K562 (cell line): Measurements from ENCODE around the gene PPP1R3C. TPM values are rescaled to one million over a fixed set of nuclear protein-coding genes. Genes with fewer than 3 reads are reported as not detected.

Experiments
- ATAC-seq: fragments of 200-7000 bp; cut with Tn5 transposase; 3 replicates; pipeline ENCODE4 v1.9.1; 2020; ENCODE audit warnings: moderate library complexity
- BruUV-seq: library from RNA; stranded (reverse); fragments of 400-500 nt; replicated peaks from 2 replicates; lab custom pipeline; 2021; lab: Mats Ljungman, UMichigan
- CTCF ChIA-PET: fragments of 300-600 bp; formaldehyde crosslinking; extraction: SDS; loops from one replicate; lab custom pipeline; 2021; ENCODE audit warnings: low intra/inter-chr PET ratio; lab: Yijun Ruan, JAX
- POLR2A ChIA-PET: fragments of 300-600, 350-650 bp; sonication (Branson Sonifier 250); formaldehyde crosslinking; extraction: SDS; loops from one replicate; lab custom pipeline; 2021; ENCODE audit warnings: antibody characterized with exemption, inconsistent platforms; lab: Yijun Ruan, JAX
- DNase-seq, 4 experiments: peaks; one replicate each; pipeline versions ENCODE4 v3.0.0 to v3.0.0-alpha.2; 2011 to 2018; ENCODE audit warnings: low spot score in 3 of 4, mixed read lengths in 3 of 4; ENCODE audit errors: extremely low read depth in 1 of 4
- FAIRE-seq: peaks from 2 replicates; lab custom pipeline; 2011; peaks lifted over from hg19 to GRCh38; lab: Jason Lieb, UNC
- H2AFZ ChIP-seq: 2 replicates; pipeline ENCODE4 v1.6.0; 2011; ENCODE audit warnings: low read depth, low read length, control low read depth, inconsistent platforms
- H3K27ac ChIP-seq: fragments of 200-600 bp; 3 replicates; pipeline ENCODE4 v1.8.0; 2011; ENCODE audit warnings: low read depth, mild to moderate bottlenecking, control low read depth, inconsistent platforms, low read length, moderate library complexity, mixed read lengths; ENCODE audit errors: extremely low read depth
- H3K27me3 ChIP-seq, 2 experiments: fragments of 300-600 bp in 1 of 2; 2 replicates in 1 of 2; 3 replicates in 1 of 2; pipeline versions ENCODE4 v1.6.0 to v1.8.0; 2011; ENCODE audit warnings: inconsistent platforms in 2 of 2, low read length in 2 of 2, mild to moderate bottlenecking in 1 of 2, mixed read lengths in 1 of 2, moderate library complexity in 1 of 2; ENCODE audit not compliant: control insufficient read depth in 2 of 2, insufficient read depth in 2 of 2
- H3K36me3 ChIP-seq: fragments of 300-600 bp; 3 replicates; pipeline ENCODE4 v1.8.0; 2011; ENCODE audit warnings: mild to moderate bottlenecking, low read length, inconsistent platforms; ENCODE audit not compliant: control insufficient read depth, insufficient read depth
- H3K4me1 ChIP-seq, 2 experiments: fragments of 200-600 bp in 1 of 2; replicated peaks in 1 of 2; 2 replicates in 1 of 2; 3 replicates in 1 of 2; pipeline versions ENCODE4 v1.5.1 to v1.8.0; 2011; ENCODE audit warnings: inconsistent platforms in 2 of 2, low read length in 2 of 2, mild to moderate bottlenecking in 1 of 2, mixed read lengths in 1 of 2, moderate library complexity in 1 of 2; ENCODE audit not compliant: control insufficient read depth in 2 of 2, insufficient read depth in 2 of 2
- H3K4me2 ChIP-seq: 2 replicates; pipeline ENCODE4 v1.6.1; 2011; ENCODE audit warnings: low read length, control low read depth, inconsistent platforms, mixed read lengths; ENCODE audit not compliant: insufficient read depth
- H3K4me3 ChIP-seq: fragments of 200-600 bp; sonication (generic), shearing (Covaris generic); 2 replicates; pipeline ENCODE4 v1.5.1; 2016; ENCODE audit warnings: control low read depth, inconsistent platforms
- H3K79me2 ChIP-seq: fragments of 200-600 bp; 3 replicates; pipeline ENCODE4 v1.8.0; 2011; ENCODE audit warnings: low read length, inconsistent platforms; ENCODE audit not compliant: control insufficient read depth, insufficient read depth
- H3K9ac ChIP-seq, 2 experiments: 2 replicates each; pipeline versions ENCODE4 v1.6.0 to v1.6.1; 2011; ENCODE audit warnings: low read depth in 2 of 2, low read length in 2 of 2, control low read depth in 1 of 2, inconsistent platforms in 1 of 2, mild to moderate bottlenecking in 1 of 2, mixed read lengths in 1 of 2; ENCODE audit not compliant: insufficient read depth in 1 of 2
- H3K9me1 ChIP-seq: one replicate; pipeline ENCODE4 v1.6.0; 2011; ENCODE audit warnings: inconsistent platforms, mild to moderate bottlenecking, low read length, moderate library complexity; ENCODE audit not compliant: control insufficient read depth, insufficient read depth
- H3K9me3 ChIP-seq: replicated peaks from 2 replicates; pipeline ENCODE4 v1.5.1; 2011; ENCODE audit warnings: low read depth, low read length, inconsistent platforms; ENCODE audit not compliant: control insufficient read depth, insufficient read depth
- H4K20me1 ChIP-seq: replicated peaks from 2 replicates; pipeline ENCODE4 v1.6.1; 2011; ENCODE audit warnings: low read length, inconsistent platforms, mixed read lengths; ENCODE audit not compliant: control insufficient read depth, insufficient read depth
- DNMT1 ChIP-seq: fragments of 450-650 bp; IDR thresholded peaks from 2 replicates; pipeline ENCODE4 v1.6.1; 2016; ENCODE audit warnings: antibody characterized with exemption, mild to moderate bottlenecking
- FOXA3 ChIP-seq, 2 experiments: fragments of 450-650 bp in 1 of 2; sonication (generic) in 1 of 2; formaldehyde crosslinking; IDR thresholded peaks in 1 of 2; conservative IDR thresholded peaks in 1 of 2; 2 replicates each; pipeline versions ENCODE4 v1.4.0 to v1.8.0; 2020 to 2022; ENCODE audit warnings: mild to moderate bottlenecking in 2 of 2, missing genetic modification reagents in 1 of 2
- L3MBTL2 ChIP-seq: fragments of 450-650 bp; IDR thresholded peaks from 2 replicates; pipeline ENCODE4 v1.6.1; 2016; ENCODE audit warnings: mild to moderate bottlenecking, moderate library complexity
- PHB ChIP-seq: fragments of 250-450 bp; sonication (Bioruptor Pico); IDR thresholded peaks from 2 replicates; pipeline ENCODE4 v1.5.0; 2021
- WGBS: fragments of 100-300 bp; shearing (Covaris generic); methylation state at CpG from one replicate; pipeline ENCODE4 v1.1.6; 2016; ENCODE audit warnings: low coverage, mixed read lengths; ENCODE audit not compliant: insufficient coverage; ENCODE audit errors: missing lambda C conversion rate; 5-methylcytosine and 5-hydroxymethylcytosine counted together
- in situ Hi-C: fragments of 300-500 bp; cut with MboI; formaldehyde crosslinking; loops from 4 replicates; pipeline ENCODE4 v1.15.0; 2018; ENCODE audit warnings: inconsistent platforms, mixed read lengths
- intact Hi-C: fragments of 100-400 bp; cut with micrococcal nuclease; formaldehyde crosslinking; loops from 2 replicates; pipeline ENCODE4 v1.14.2; 2022
- polyA plus RNA-seq, 8 experiments: library from polyadenylated mRNA; depleted of rRNA in 4 of 8; stranded (reverse) in 5 of 8; unstranded in 3 of 8; fragments of >200 nt; fragmentation: Nextera tagmentation in 2 of 8; fragmentation: Illumina TruSeq in 1 of 8; extraction: Ambion mirVana in 2 of 8; extraction: Trizol in 1 of 8; gene quantifications; 2 replicates each; pipeline versions ENCODE4 v1.2.1 to v1.2.3, GENCODE V29; 2011 to 2014; ENCODE audit warnings: inconsistent platforms in 1 of 8, missing spikeins in 1 of 8
- total RNA-seq, 7 experiments: library from RNA; depleted of rRNA in 6 of 7; stranded (reverse); fragments of >200 nt in 6 of 7; fragmentation: Illumina TruSeq in 2 of 7; extraction: Trizol in 2 of 7; gene quantifications; 2 replicates each; pipeline versions ENCODE4 v1.2.1 to v1.2.3, GENCODE V29; 2011 to 2021; ENCODE audit warnings: low replicate concordance in 1 of 7
- TF ChIP-seq, protein P1 (sequence below), 3 experiments: fragments of 200-800 bp in 1 of 3; fragments of 250-450 bp in 1 of 3; fragments of 450-650 bp in 1 of 3; sonication (Bioruptor Pico) in 1 of 3; sonication (Bioruptor generic) in 1 of 3; formaldehyde crosslinking in 1 of 3; IDR thresholded peaks; 2 replicates each; pipeline versions ENCODE4 v1.6.1 to v1.8.0; 2016 to 2022; ENCODE audit warnings: mild to moderate bottlenecking in 2 of 3, missing genetic modification characterization in 2 of 3, missing compliant biosample characterization in 1 of 3, moderate library complexity in 1 of 3
- TF ChIP-seq, protein P2 (sequence below), 2 experiments: fragments of 450-650 bp in 1 of 2; sonication (generic) in 1 of 2; formaldehyde crosslinking in 1 of 2; IDR thresholded peaks; 2 replicates each; pipeline versions ENCODE4 v1.7.1 to v1.9.0; 2016 to 2022; ENCODE audit warnings: inconsistent platforms in 1 of 2, mild to moderate bottlenecking in 1 of 2, missing genetic modification reagents in 1 of 2

The PPP1R3C gene
- total and polyA plus RNA-seq, 9 of the 15 experiments (the other 6 are each of a cell fraction or from before 2014, with no cell fraction given), result 0.06 to 0.24 (median 0.12) TPM; not detected in 3

DNA sequence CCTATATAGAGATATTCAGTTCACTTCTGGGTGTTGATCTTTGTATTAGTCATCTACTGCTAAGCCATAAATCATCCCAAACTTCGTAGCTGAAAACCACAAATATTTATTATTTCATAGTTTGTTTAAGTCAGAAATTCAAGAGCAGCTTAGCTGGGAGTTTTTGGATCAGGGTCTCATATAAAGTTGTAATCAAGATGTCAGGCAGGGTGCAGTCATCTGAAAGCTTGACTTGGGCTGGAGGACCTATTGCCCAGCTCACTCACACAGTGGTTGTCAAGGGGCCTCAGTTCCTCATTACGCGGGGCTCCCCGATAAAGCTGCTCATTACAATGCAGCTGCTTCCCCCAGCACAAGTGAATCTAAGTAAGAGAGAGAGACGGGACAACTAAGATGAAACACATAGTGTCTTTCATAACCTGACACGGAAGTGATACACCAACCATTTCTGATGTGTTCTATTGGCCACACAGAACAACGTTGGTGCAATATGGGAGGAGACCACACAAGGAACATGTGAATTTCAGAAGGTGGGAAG is 15.7 kb downstream of the PPP1R3C start:
- Histone ChIP-seq H2AFZ (peak overlapping the region; percentile 92), H3K79me2 (no peaks in the 10 kb centered on the region), H3K9ac (peak overlapping the region in 1 of 2 experiments; percentile 22; a peak in 1 of 4 replicates), H3K9me1 (no peaks in the 10 kb centered on the region), H3K4me2 (peak overlapping the region; percentile 73), H3K4me3 (no peak overlapping the region), H3K36me3 (no peaks in the 10 kb centered on the region), H4K20me1 (no peaks in the 10 kb centered on the region), H3K27me3 (no peaks in the 10 kb centered on the region), H3K27ac (peak overlapping the region; percentile 74; the same call in 2 of the 3 replicates), H3K9me3 (no peaks in the 10 kb centered on the region), H3K4me1 (peaks cover 2 to 19% of the 10 kb centered on the region in 2 experiments; a peak in 2 of 5 replicates)
- WGBS, result 33% methylated on average over 7 of the region's 7 CpGs
- intact Hi-C loops (no loop called here), in situ Hi-C loops (no loop called here)
- ATAC-seq (peak; percentile 61), DNase-seq (no peak), FAIRE-seq (peak; percentile 65)
- CTCF ChIA-PET, result no interaction called here
- no TSS peak for BruUV-seq
- POLR2A ChIA-PET, result interaction anchor here (1.0 kb wide), 1 partner anchor 9 kb away, joined by 3 read pairs; no protein-coding TSS in a partner anchor
- TF ChIP-seq PHB (CRISPR knock-in tag), result no peak
- TF ChIP-seq, protein P1, sequence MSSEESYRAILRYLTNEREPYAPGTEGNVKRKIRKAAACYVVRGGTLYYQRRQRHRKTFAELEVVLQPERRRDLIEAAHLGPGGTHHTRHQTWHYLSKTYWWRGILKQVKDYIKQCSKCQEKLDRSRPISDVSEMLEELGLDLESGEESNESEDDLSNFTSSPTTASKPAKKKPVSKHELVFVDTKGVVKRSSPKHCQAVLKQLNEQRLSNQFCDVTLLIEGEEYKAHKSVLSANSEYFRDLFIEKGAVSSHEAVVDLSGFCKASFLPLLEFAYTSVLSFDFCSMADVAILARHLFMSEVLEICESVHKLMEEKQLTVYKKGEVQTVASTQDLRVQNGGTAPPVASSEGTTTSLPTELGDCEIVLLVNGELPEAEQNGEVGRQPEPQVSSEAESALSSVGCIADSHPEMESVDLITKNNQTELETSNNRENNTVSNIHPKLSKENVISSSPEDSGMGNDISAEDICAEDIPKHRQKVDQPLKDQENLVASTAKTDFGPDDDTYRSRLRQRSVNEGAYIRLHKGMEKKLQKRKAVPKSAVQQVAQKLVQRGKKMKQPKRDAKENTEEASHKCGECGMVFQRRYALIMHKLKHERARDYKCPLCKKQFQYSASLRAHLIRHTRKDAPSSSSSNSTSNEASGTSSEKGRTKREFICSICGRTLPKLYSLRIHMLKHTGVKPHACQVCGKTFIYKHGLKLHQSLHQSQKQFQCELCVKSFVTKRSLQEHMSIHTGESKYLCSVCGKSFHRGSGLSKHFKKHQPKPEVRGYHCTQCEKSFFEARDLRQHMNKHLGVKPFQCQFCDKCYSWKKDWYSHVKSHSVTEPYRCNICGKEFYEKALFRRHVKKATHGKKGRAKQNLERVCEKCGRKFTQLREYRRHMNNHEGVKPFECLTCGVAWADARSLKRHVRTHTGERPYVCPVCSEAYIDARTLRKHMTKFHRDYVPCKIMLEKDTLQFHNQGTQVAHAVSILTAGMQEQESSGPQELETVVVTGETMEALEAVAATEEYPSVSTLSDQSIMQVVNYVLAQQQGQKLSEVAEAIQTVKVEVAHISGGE (CRISPR knock-in tag; IDR thresholded peaks at IDR 0.05), result peak in 1 of 3 experiments; percentile 78; a peak in 2 of 6 replicates
- TF ChIP-seq DNMT1, result no peak
- no peak; a peak in 1 of 4 replicates for TF ChIP-seq FOXA3 (CRISPR knock-in tag; conservative IDR thresholded peaks at IDR 0.05 in 1 of 2, IDR thresholded peaks at IDR 0.05 in 1 of 2)
- TF ChIP-seq, protein P2, sequence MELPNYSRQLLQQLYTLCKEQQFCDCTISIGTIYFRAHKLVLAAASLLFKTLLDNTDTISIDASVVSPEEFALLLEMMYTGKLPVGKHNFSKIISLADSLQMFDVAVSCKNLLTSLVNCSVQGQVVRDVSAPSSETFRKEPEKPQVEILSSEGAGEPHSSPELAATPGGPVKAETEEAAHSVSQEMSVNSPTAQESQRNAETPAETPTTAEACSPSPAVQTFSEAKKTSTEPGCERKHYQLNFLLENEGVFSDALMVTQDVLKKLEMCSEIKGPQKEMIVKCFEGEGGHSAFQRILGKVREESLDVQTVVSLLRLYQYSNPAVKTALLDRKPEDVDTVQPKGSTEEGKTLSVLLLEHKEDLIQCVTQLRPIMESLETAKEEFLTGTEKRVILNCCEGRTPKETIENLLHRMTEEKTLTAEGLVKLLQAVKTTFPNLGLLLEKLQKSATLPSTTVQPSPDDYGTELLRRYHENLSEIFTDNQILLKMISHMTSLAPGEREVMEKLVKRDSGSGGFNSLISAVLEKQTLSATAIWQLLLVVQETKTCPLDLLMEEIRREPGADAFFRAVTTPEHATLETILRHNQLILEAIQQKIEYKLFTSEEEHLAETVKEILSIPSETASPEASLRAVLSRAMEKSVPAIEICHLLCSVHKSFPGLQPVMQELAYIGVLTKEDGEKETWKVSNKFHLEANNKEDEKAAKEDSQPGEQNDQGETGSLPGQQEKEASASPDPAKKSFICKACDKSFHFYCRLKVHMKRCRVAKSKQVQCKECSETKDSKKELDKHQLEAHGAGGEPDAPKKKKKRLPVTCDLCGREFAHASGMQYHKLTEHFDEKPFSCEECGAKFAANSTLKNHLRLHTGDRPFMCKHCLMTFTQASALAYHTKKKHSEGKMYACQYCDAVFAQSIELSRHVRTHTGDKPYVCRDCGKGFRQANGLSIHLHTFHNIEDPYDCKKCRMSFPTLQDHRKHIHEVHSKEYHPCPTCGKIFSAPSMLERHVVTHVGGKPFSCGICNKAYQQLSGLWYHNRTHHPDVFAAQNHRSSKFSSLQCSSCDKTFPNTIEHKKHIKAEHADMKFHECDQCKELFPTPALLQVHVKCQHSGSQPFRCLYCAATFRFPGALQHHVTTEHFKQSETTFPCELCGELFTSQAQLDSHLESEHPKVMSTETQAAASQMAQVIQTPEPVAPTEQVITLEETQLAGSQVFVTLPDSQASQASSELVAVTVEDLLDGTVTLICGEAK (IDR thresholded peaks at IDR 0.05), result peak; percentile 44; the same call in 1 of the 2 replicates
- TF ChIP-seq, protein P2 (CRISPR knock-in tag; IDR thresholded peaks at IDR 0.05), result no peak
- peak; percentile 23; the same call in 1 of the 2 replicates for TF ChIP-seq L3MBTL2
